Mesenteric fat pad (tissue), 1 donor: ENCODE data around the gene CCNDBP1. TPM values are rescaled to one million over a fixed set of nuclear protein-coding genes. Genes with fewer than 3 reads are reported as not detected.
"Not testable (repeated sequence)": the region's sequence is repeated elsewhere in the genome, so short reads cannot be mapped to it uniquely, and the experiment has no call there.

Source experiments
- DNase-seq: peaks from one replicate; pipeline ENCODE4 v3.0.0-alpha.2; 2020; ENCODE audit warnings: low spot score
- total RNA-seq: library from RNA; stranded (reverse); fragmentation: NEBNext Ultra II Directional; extraction: Animal tissue kit (Norgen Biotek cat#: 25700); gene quantifications from one replicate; pipeline ENCODE4 v1.2.1, GENCODE V29; 2021
- donor health status: DM: yes; HTN: yes; CAD: no.

The CCNDBP1 gene
- total RNA-seq, 1 donor from 2014 or later = 56.3 TPM

DNA sequence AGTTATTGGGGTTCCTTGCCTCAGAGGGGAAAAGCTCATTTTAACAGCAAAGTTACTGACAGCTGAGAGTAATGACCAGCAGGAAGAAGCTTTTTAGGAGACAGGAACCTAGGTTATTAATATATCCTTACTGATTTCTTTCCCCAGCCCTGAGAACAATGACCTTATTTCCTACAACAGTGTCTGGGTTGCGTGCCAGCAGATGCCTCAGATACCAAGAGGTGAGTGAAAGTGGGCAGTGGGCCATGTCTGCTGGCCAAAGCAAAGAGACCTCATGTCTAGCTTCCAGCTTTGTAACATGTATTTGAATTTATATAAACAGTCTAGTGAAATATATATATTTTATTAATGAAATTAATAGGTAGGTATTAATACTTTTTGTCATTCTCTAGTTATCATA, 5.0 kb downstream of the CCNDBP1 start:
- no peak for DNase-seq

GRCh38 chr15:43193710-43194109, 8.5 kb downstream of the CCNDBP1 start:
- no peak for DNase-seq

DNA sequence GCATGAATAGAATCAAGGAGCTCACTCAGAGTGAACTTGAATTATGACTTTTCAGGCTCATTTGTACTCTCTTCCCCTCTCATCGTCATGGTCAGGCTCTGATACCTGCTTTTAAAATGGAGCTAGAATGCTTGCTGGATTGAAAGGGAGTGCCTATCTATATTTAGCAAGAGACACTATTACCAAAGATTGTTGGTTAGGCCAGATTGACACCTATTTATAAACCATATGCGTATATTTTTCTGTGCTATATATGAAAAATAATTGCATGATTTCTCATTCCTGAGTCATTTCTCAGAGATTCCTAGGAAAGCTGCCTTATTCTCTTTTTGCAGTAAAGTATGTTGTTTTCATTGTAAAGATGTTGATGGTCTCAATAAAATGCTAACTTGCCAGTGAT, 9.6 kb downstream of the CCNDBP1 start:
- DNase-seq = no peak

DNA sequence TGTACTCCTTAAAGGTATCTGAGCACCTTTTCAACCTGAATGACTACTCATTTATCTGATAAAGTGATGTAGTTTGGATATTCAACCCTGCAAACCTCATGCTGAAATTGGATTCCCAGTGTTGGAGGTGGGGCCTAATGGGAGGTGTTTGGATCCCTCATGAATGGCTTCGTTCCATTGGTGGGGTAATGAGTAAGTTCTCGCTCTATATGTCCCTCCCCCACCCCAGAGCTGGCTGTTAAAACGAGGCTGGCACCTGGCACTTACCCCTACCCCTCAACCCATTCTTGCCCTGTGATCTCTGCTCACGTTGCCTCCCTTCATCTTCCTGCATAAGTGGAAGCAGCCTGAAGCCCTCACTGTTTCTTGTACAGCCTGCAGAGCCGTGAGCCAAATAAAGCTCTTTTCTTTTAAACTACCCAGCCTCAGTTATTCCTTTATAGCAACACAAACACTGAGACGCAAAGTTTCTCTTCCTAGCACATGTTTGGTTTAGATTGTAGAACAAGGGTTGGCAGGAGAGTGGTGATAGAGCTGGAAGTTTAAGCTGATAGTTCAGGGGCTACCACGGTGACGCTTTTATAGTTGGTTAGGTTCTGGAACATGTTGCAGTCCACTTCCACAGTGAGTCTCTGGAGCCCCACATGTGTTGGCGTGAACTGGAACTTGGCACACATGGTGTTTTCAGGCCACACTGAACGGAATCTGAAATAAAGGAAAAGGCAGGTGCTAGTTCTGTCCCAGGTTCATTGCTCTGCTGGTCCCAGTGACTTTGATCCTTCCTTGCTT, 11.8 kb downstream of the CCNDBP1 start:
- DNase-seq = peak; percentile 49

DNA sequence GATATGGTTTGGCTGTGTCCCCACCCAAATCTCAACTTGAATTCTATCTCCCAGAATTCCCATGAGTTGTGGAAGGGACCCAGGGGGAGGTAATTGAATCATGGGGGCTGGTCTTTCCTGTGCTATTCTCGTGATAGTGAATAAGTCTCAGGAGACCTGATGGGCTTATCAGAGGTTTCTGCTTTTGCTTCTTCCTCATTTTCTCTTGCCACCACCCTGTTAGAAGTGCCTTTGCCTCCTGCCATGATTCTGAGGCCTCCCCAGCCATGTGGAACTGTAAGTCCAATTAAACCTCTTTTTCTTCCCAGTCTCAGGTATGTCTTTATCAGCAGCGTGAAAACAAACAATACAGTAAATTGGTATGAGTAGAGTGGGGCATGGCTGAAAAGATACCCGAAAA, 12.6 kb downstream of the CCNDBP1 start:
- not testable (repeated sequence) for DNase-seq

GRCh38 chr15:43198556-43198955, 13.4 kb downstream of the CCNDBP1 start:
- DNase-seq = peak; percentile 49

- peak; percentile 39 for DNase-seq
These were observed 13.8 kb downstream of the CCNDBP1 start for GRCh38 chr15:43198992-43199391.

DNA sequence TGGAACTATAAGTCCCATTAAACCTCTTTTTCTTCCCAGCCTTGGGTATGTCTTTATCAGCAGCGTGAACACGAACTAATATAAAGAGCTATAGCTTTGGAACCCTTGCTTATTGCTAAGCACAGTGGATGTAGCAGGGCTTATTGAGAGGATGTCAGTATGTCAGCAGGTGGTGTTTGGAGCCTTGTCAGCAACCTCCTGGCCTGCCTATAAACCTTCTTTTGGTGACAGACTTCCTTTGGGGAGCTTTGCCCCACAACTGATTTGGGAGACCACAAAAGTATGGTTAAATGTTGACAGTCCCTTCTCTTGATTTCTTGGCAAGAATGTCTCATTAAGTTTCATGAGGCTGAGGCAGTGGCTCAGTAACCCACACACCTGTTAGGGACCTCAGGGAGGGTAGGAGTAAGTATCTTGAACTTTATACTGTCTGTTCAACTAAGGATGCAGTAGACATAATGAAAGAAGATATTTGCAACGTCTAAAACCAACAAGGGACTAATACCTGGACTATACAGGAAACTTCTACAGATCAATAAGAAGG, 14.8 kb downstream of the CCNDBP1 start:
- DNase-seq = no peak

DNA sequence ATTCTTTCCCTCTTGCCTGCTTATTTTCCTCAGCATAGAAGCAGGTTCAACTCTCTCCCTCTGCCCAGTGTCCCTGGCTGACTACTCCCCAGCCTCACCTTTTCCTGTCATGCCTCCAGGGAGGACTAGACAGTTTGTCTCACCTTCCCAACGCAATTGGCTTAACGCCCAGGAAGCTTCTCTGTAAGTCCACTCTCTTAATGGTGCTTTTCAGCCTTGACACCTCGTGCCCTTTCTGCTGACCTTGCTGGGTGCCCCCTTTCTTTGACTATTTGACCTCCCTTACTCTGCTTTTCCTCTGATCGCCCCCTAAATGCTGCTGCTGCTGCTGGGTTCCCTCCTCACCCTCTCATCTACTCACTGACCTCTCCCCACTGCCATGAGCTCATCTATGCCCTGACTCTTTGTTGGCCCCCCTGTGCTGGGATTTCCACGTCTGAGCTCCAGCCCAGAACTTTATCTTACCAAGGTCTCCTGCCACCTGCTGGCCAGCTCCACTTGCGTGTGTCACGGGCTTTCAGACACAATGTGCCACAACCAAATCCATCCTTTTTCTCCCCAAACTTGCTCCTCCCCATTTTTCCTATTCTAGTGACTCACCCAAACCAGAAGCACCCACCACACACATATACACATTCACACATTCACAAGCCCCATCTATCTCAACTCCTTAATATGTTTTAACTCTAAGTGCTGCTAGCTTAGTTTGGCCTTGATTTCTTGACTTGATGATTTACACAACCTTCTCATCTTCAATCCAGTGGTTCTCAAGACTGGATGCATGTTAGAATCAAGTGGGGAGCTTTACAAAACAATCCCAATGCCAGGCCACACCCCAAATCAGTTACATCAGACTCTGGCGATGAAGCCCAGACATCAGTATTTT, 19.1 kb downstream of the CCNDBP1 start:
- no peak for DNase-seq

DNA sequence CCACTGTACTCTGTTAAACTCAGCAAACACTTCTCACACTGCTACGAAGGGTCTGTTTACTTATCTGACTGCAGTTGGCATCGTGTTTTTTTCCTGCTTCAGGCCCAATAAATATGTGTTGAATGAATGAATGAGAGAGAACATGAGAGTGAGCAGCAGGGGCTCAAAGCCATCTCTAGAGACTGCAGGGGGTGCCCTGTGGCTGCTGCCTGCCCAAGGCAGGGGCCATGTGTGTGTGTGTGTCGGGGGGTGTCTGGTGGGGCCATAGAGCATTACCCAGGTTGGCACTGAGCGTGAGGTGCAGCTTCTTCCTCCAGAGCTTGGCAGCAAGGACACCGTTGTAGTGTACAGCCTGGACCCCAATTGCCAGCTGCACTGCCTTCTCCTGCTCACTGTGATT, 20.9 kb downstream of the CCNDBP1 start:
- no peak for DNase-seq

GRCh38 chr15:43207024-43207423, 21.8 kb downstream of the CCNDBP1 start:
- no peak for DNase-seq

DNA sequence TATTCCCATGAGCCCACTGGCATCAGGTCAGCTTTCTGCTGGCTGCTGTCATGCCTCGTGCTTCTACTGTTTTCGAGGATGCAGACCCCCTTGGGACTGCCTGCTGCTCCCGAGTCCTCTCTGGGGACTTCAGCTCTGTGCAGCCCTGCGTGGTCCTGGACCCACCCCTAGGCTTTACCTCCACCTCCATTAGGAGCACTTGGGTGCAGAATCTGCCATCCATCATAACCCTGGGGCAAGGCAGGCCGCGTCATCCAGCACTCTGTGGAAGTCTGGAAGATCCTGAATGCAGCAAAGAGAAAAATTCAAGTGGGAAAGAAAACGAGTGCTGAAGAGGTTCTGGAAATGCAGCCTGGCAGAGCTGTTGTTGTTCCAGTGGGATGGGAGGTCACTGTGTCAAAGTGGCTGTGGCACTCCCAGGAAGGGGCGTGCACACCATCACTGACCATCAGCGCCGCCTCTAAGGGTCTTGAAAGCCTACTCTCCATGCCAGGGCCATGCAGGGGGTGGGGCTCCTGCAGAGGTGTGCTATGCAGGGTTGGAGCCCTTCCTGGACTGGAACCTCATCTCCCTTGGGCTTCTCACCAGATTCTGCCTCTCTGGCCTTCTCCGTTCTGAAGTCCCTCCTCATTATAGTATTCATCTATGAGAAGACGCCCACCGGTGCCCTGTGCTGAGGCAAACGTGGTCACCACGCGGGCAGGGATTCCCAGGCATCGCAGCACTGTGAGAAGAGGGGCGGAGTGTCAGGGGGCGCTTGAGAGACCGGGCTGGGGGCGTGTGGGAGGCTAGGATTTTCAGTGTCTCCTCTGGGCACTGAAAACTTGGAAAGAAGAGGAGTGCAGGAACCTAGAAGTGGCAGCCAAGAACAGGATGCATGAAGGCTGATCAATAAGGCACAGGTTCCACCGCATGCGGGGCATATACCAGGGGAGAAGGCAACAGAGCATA, 23.1 kb downstream of the CCNDBP1 start:
- no peak for DNase-seq

- DNase-seq = no peak
These were observed 24.0 kb downstream of the CCNDBP1 start for GRCh38 chr15:43209059-43209824.

- DNase-seq = no peak
These were observed 25.1 kb downstream of the CCNDBP1 start for GRCh38 chr15:43210172-43210745.

DNA sequence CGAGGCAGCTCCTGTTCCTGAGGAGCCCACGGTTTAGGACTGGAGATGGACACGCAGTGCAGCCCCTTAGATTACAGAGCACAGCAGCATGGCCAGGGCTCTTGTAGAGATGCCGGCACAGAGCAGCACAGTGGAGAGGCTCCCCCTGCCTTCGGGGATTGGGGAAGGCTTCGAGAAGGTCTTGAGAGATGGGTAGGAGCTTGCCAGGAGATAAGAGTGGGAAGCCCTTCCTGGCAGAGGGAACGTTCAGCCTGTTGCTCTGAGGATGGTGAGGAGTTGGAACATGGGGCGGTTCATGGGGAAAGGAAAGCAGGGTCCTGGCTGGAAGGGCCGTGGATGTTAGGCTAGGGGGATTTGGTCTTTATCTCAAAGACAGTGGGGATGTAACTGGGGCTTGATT, 25.6 kb downstream of the CCNDBP1 start:
- no peak for DNase-seq

GRCh38 chr15:43211224-43211735, 26.1 kb downstream of the CCNDBP1 start:
- no peak for DNase-seq

GRCh38 chr15:43212299-43212698, 27.1 kb downstream of the CCNDBP1 start:
- DNase-seq = no peak

DNA sequence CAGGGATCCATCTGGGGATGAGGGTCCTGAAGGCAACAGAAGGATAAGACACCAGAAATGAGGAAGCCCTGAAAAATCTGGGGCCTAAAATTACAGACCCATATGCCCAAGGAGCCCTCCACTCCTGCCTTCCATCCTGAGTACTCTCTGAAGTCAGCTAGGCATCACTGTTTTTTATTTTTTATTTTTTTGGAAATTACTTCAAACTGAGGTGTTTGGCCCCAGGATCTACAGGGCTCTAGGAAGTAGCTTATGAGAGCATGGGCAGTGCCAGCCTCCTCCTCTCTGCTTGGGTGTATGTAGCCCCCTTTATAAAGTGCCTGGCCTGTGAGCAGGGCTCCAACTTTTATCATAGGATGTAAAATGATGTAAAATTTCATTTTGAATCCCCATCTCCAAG, 27.7 kb downstream of the CCNDBP1 start:
- DNase-seq = no peak

DNA sequence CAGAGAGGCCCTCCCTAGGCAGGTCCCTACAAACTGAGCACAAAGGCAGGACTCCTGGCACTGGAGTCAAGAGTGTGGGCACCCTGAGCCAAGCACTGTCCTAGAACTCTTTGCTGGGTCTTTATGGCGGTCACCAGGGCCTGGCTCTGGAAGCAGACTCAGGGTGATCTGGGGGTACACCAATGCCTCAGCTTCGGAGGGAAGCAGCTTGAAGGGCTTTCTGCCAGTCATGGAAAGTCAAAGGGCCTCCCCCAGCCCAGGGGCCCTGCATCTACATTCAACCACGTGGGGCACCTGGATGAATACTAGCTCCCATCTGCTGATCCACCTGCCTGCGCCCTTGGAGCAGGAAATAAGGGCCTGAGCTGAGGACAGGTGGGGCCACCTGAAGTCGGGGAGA, 28.3 kb downstream of the CCNDBP1 start:
- no peak for DNase-seq

GRCh38 chr15:43214169-43214568, 29.0 kb downstream of the CCNDBP1 start:
- DNase-seq = no peak
